Measurements from ENCODE around the gene SPDYE16.
"Not testable (repeated sequence)": the region's sequence is repeated elsewhere in the genome, so short reads cannot be mapped to it uniquely, and the experiment has no call there.

DNA sequence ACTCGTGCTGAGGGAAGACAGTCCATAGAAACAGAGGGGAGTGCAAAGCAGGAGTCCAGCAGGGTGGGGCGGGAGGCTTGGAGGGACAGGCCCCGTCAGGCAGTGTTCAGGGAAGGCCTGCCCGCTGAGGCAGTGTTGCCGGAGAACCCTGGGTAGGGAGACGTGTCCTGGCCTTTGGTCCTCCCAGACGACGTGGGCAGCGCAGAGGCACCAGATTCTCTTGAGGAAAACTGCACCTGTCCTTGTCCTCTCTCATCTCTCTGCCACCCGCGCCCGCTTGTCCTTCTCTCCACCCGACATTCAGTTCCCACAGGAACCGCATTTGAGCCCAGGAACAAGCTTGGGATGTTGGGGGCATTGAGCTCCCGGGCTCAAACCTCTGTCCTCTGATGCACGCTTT, 47.4 kb downstream of the SPDYE16 start:
- TF ChIP-seq CTCF (IDR thresholded peaks at IDR 0.05); POLR2A (IDR thresholded peaks at IDR 0.05); POLR2AphosphoS5 (IDR thresholded peaks at IDR 0.05; ENCODE audit: insufficient read depth in 1 of 2, low read depth in 1 of 2): not testable (repeated sequence)
